ENCODE data around the gene OR10K1. TPM values are rescaled to one million over a fixed set of nuclear protein-coding genes. Genes with fewer than 3 reads are reported as not detected.

The OR10K1 gene
- total RNA-seq, 1 experiment from 2014 or later = not detected

GRCh38 chr1:158485455-158485854, 23.8 kb downstream of the OR10K1 start:
- DNase-seq = no peak
- H3K27ac Mint-ChIP-seq (ENCODE audit: unreplicated experiment) = no peak overlapping the region
- H3K4me3 Mint-ChIP-seq (ENCODE audit: unreplicated experiment) = no peak overlapping the region
- Histone ChIP-seq H3K4me3 (ENCODE audit: low read depth, low read length) (no peak overlapping the region), H3K4me1 (no peaks in the 10 kb centered on the region), H3K9me3 (no peaks in the 10 kb centered on the region), H3K27me3 (replicated peaks; ENCODE audit: control insufficient read depth, insufficient read depth, low read length) (no peaks in the 10 kb centered on the region), H3K36me3 (ENCODE audit: control insufficient read depth, insufficient read depth, low read length) (no peaks in the 10 kb centered on the region)
- intact Hi-C loops (cut with micrococcal nuclease; ENCODE audit: unreplicated experiment) = no loop called here
- no peak for TF ChIP-seq CTCF (IDR thresholded peaks at IDR 0.05; ENCODE audit: insufficient read depth in 1 of 2, low read depth in 1 of 2, low read length in 1 of 2, severe bottlenecking in 1 of 2, unreplicated experiment in 1 of 2)
- CTCF ChIA-PET = no interaction called here
- no peaks in the 10 kb centered on the region for H3K9me3 Mint-ChIP-seq (ENCODE audit: unreplicated experiment)
- H3K4me1 Mint-ChIP-seq (ENCODE audit: low read depth, unreplicated experiment) = no peaks in the 10 kb centered on the region
- POLR2A ChIA-PET = no interaction called here
- H3K27me3 Mint-ChIP-seq (ENCODE audit: insufficient read depth, unreplicated experiment) = no peaks in the 10 kb centered on the region
- no TSS peak for BruUV-seq (replicated peaks)
- no peaks in the 10 kb centered on the region for H3K36me3 Mint-ChIP-seq (ENCODE audit: insufficient read depth, unreplicated experiment)

- intact Hi-C loops (cut with micrococcal nuclease; ENCODE audit: unreplicated experiment) = loop anchor here (10.0 kb wide), 1 partner anchor 287 kb away; no protein-coding TSS in a partner anchor
- Histone ChIP-seq H3K4me1 (no peaks in the 10 kb centered on the region), H3K9me3 (no peaks in the 10 kb centered on the region; the same call in 1 of the 2 replicates), H3K4me3 (ENCODE audit: low read depth, low read length) (no peak overlapping the region), H3K27me3 (replicated peaks; ENCODE audit: control insufficient read depth, insufficient read depth, low read length) (no peaks in the 10 kb centered on the region), H3K36me3 (ENCODE audit: control insufficient read depth, insufficient read depth, low read length) (no peaks in the 10 kb centered on the region)
- TF ChIP-seq CTCF (IDR thresholded peaks at IDR 0.05; ENCODE audit: insufficient read depth in 1 of 2, low read depth in 1 of 2, low read length in 1 of 2, severe bottlenecking in 1 of 2, unreplicated experiment in 1 of 2) = no peak
- Mint-ChIP-seq H3K27ac (ENCODE audit: unreplicated experiment) (no peak overlapping the region), H3K4me3 (ENCODE audit: unreplicated experiment) (no peak overlapping the region), H3K4me1 (ENCODE audit: low read depth, unreplicated experiment) (no peaks in the 10 kb centered on the region), H3K36me3 (ENCODE audit: insufficient read depth, unreplicated experiment) (no peaks in the 10 kb centered on the region), H3K9me3 (ENCODE audit: unreplicated experiment) (no peaks in the 10 kb centered on the region), H3K27me3 (ENCODE audit: insufficient read depth, unreplicated experiment) (peaks cover 5% of the 10 kb centered on the region)
- no TSS peak for BruUV-seq (replicated peaks)
- CTCF ChIA-PET = no interaction called here
- DNase-seq = no peak
- POLR2A ChIA-PET = no interaction called here
Observed at GRCh38 chr1:158491316-158491715, 29.7 kb downstream of the OR10K1 start.

- Mint-ChIP-seq H3K36me3 (ENCODE audit: insufficient read depth, unreplicated experiment) (no peaks in the 10 kb centered on the region), H3K27ac (ENCODE audit: unreplicated experiment) (no peak overlapping the region), H3K9me3 (ENCODE audit: unreplicated experiment) (no peaks in the 10 kb centered on the region), H3K4me1 (ENCODE audit: low read depth, unreplicated experiment) (no peaks in the 10 kb centered on the region), H3K27me3 (ENCODE audit: insufficient read depth, unreplicated experiment) (peaks cover 5% of the 10 kb centered on the region), H3K4me3 (ENCODE audit: unreplicated experiment) (no peak overlapping the region)
- no peak for TF ChIP-seq CTCF (IDR thresholded peaks at IDR 0.05; ENCODE audit: insufficient read depth in 1 of 2, low read depth in 1 of 2, low read length in 1 of 2, severe bottlenecking in 1 of 2, unreplicated experiment in 1 of 2)
- ChIA-PET CTCF (no interaction called here), POLR2A (no interaction called here)
- no peaks in the 10 kb centered on the region for H3K4me1 ChIP-seq
- no peak overlapping the region for H3K4me3 ChIP-seq (ENCODE audit: low read depth, low read length)
- no peaks in the 10 kb centered on the region for H3K27me3 ChIP-seq (replicated peaks; ENCODE audit: control insufficient read depth, insufficient read depth, low read length)
- DNase-seq = no peak
- intact Hi-C loops (cut with micrococcal nuclease; ENCODE audit: unreplicated experiment) = loop anchor here (10.0 kb wide), 1 partner anchor 288 kb away; no protein-coding TSS in a partner anchor
- H3K9me3 ChIP-seq = no peaks in the 10 kb centered on the region; the same call in 1 of the 2 replicates
- no TSS peak for BruUV-seq (replicated peaks)
- no peaks in the 10 kb centered on the region for H3K36me3 ChIP-seq (ENCODE audit: control insufficient read depth, insufficient read depth, low read length)
Observed at GRCh38 chr1:158493054-158493453, 31.4 kb downstream of the OR10K1 start.
